T1000 (cell line): ENCODE measurements around the gene KCNJ5.
"Not testable (repeated sequence)": the region's sequence is repeated elsewhere in the genome, so short reads cannot be mapped to it uniquely, and the experiment has no call there.

Experiments
- DNase-seq: peaks from one replicate; lab custom pipeline; 2025; ENCODE audit warnings: mixed read lengths; lab: John Stamatoyannopoulos, UW

Gene KCNJ5

GRCh38 chr11:128913806-128914205 is 22.6 kb downstream of the KCNJ5 start:
- no peak for DNase-seq

GRCh38 chr11:128914216-128915148 is 23.3 kb downstream of the KCNJ5 start:
- no peak for DNase-seq

- DNase-seq = no peak
These were observed 24.0 kb downstream of the KCNJ5 start for GRCh38 chr11:128915149-128915521.

GRCh38 chr11:128916037-128916572 is 24.9 kb downstream of the KCNJ5 start:
- no peak for DNase-seq

GRCh38 chr11:128916681-128917080 is 25.5 kb downstream of the KCNJ5 start:
- no peak for DNase-seq

GRCh38 chr11:128917144-128917724 is 26.1 kb downstream of the KCNJ5 start:
- DNase-seq = no peak

GRCh38 chr11:128919216-128919615 is 28.1 kb downstream of the KCNJ5 start:
- DNase-seq = no peak

- DNase-seq = not testable (repeated sequence)
These were observed 28.5 kb downstream of the KCNJ5 start for GRCh38 chr11:128919635-128920034.

GRCh38 chr11:128920666-128921065 is 29.5 kb downstream of the KCNJ5 start:
- DNase-seq = no peak

- DNase-seq = no peak
These were observed 30.6 kb downstream of the KCNJ5 start for GRCh38 chr11:128921793-128922192.

GRCh38 chr11:128924104-128924503 is 32.9 kb downstream of the KCNJ5 start:
- no peak for DNase-seq

GRCh38 chr11:128924510-128925249 is 33.5 kb downstream of the KCNJ5 start:
- DNase-seq = no peak

- no peak for DNase-seq
These were observed 34.1 kb downstream of the KCNJ5 start for GRCh38 chr11:128925250-128925600.

- DNase-seq = no peak
These were observed 34.8 kb downstream of the KCNJ5 start for GRCh38 chr11:128926000-128926399.

GRCh38 chr11:128926437-128927107 is 35.4 kb downstream of the KCNJ5 start:
- DNase-seq = no peak

- DNase-seq = no peak
These were observed 35.9 kb downstream of the KCNJ5 start for GRCh38 chr11:128927108-128927461.

GRCh38 chr11:128927683-128928336 is 36.7 kb downstream of the KCNJ5 start:
- DNase-seq = no peak

- DNase-seq = no peak
These were observed 37.2 kb downstream of the KCNJ5 start for GRCh38 chr11:128928400-128928799.

- DNase-seq = no peak
These were observed 38.3 kb downstream of the KCNJ5 start for GRCh38 chr11:128929468-128929867.

GRCh38 chr11:128929991-128930390 is 38.8 kb downstream of the KCNJ5 start:
- no peak for DNase-seq

GRCh38 chr11:128931066-128931465 is 39.9 kb downstream of the KCNJ5 start:
- no peak for DNase-seq

GRCh38 chr11:128931668-128932067 is 40.5 kb downstream of the KCNJ5 start:
- DNase-seq = no peak
